Stimulated activated CD8-positive, alpha-beta memory T cell treated with anti-CD3 and anti-CD28 coated beads, Interleukin-15, amount 100 ng/mL, for 1 hour (primary cell): ENCODE results near the gene ENDOV.

Experiments
- DNase-seq: peaks from one replicate; pipeline ENCODE4 v3.0.0-alpha.2; 2020; ENCODE audit warnings: low read depth

ENDOV gene

DNA sequence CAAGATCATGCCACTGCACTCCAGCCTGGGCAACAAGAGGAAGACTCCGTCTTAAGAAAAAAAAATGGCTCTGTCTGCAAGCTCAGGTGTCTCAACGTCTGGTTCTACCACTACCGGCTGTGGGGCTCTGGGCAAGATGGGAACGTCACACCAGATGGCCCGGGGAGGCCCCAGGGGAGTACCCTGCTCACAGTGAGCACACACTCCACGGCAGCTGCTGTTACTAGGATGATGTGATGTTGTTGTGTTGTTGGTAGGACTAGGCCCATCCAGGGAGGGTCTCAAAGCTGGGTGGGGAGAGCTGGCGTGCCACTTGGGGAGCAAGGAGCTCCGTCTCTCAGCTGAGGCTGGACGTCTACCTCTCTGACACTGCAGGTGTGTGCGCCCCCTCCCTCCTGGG is 70.9 kb downstream of the ENDOV start:
- DNase-seq, result no peak

DNA sequence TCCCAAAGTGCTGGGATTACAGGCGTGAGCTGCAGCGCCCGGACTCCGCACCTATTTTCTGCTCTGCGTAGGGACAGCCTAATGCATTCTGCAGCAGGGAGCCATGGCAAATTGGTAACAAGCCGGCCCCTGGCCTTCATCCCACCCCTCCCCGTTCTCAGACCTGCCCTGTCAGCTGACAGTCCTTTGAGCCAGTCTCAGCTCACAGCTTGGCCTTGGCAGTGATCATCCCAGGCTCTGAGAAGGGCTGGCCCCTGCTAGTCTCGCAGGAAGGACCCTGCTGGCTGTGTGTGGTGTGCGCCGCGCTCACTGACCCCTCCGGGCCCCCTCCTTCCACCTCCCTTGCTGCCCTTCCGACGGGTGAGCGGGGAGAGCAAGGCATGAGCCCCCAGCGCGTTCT is 71.7 kb downstream of the ENDOV start:
- no peak for DNase-seq

DNA sequence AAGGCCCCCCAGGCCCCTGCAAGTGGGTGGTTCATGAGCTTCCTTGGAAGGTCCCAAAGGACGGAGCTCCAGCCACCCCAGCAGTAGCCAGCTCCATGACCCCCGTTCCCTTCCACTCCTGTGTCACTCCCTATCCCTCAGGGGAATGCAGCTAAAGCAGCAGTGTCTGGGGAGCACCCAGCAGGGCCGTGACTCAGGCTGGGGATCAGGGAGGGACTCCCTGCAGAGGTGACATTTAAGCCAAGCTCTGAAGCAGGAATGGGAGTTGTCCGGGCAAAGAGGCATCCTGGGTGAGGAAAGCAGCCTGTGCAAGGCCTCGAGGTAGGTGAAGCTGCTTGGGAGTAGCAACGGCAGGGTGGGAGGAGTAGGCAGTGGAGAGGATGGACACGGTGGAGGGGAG is 72.5 kb downstream of the ENDOV start:
- no peak for DNase-seq
